CD4-positive, alpha-beta T cell (primary cell): ENCODE measurements around the gene SH3GL2. TPM values are rescaled to one million over a fixed set of nuclear protein-coding genes. Genes with fewer than 3 reads are reported as not detected.

Experiments
- ATAC-seq: fragments of 200-7000 bp; cut with Tn5 transposase; one replicate; pipeline ENCODE4 v1.10.0; 2022; ENCODE audit warnings: mild to moderate bottlenecking; ENCODE audit not compliant: poor library complexity
- CTCF ChIA-PET: fragments of 350-600 bp; sonication (Branson Sonifier 250); formaldehyde crosslinking; loops from one replicate; lab custom pipeline; 2021; ENCODE audit warnings: antibody characterized with exemption, inconsistent platforms; lab: Charles Lee
- POLR2A ChIA-PET: fragments of 350-600 bp; sonication (Branson Sonifier 250); formaldehyde crosslinking; loops from one replicate; lab custom pipeline; 2021; ENCODE audit warnings: antibody characterized with exemption, inconsistent platforms; lab: Charles Lee
- DNase-seq, 14 experiments: peaks; one replicate each; pipeline ENCODE4 v3.0.0-alpha.2; 2013 to 2020; ENCODE audit warnings: mixed read lengths in 2 of 14
- H3K27ac ChIP-seq, 2 donors: one replicate each; pipeline versions ENCODE4 v1.5.1 to v1.7.0; 2013; ENCODE audit warnings: low read length in 2 of 2, low read depth in 1 of 2, mild to moderate bottlenecking in 1 of 2
- H3K27me3 ChIP-seq, 2 experiments: 1 replicate in 1 of 2; 2 replicates in 1 of 2; pipeline versions ENCODE4 v1.6.1 to v1.7.0; 2013; ENCODE audit warnings: low read length in 2 of 2, control low read depth in 1 of 2, mild to moderate bottlenecking in 1 of 2, moderate library complexity in 1 of 2; ENCODE audit not compliant: insufficient read depth in 2 of 2, control insufficient read depth in 1 of 2
- H3K36me3 ChIP-seq: one replicate; pipeline ENCODE4 v1.6.1; 2013; ENCODE audit warnings: low read length, control low read depth; ENCODE audit not compliant: insufficient read depth
- H3K4me1 ChIP-seq: one replicate; pipeline ENCODE4 v1.6.1; 2013; ENCODE audit warnings: low read length, control low read depth; ENCODE audit not compliant: insufficient read depth
- H3K4me3 ChIP-seq: one replicate; pipeline ENCODE4 v1.5.1; 2013; ENCODE audit warnings: mild to moderate bottlenecking, low read length, moderate library complexity
- H3K9me3 ChIP-seq, 2 experiments: 1 replicate in 1 of 2; 2 replicates in 1 of 2; pipeline versions ENCODE4 v1.6.1 to v1.7.0; 2013; ENCODE audit warnings: low read length in 2 of 2, mild to moderate bottlenecking in 2 of 2, control low read depth in 1 of 2, moderate library complexity in 1 of 2; ENCODE audit not compliant: control insufficient read depth in 1 of 2, insufficient read depth in 1 of 2
- H3K27ac Mint-ChIP-seq: one replicate; pipeline ENCODE4 v1.8.0; 2020; ENCODE audit warnings: mixed read lengths
- H3K27me3 Mint-ChIP-seq: one replicate; pipeline ENCODE4 v1.8.0; 2021; ENCODE audit warnings: mixed read lengths
- H3K36me3 Mint-ChIP-seq: one replicate; pipeline ENCODE4 v1.8.0; 2021; ENCODE audit warnings: low read depth, mixed read lengths
- H3K4me1 Mint-ChIP-seq: one replicate; pipeline ENCODE4 v1.8.0; 2021; ENCODE audit warnings: low read depth, mixed read lengths
- H3K4me3 Mint-ChIP-seq: one replicate; pipeline ENCODE4 v1.8.0; 2020; ENCODE audit warnings: mild to moderate bottlenecking, mixed read lengths
- H3K9me3 Mint-ChIP-seq: one replicate; pipeline ENCODE4 v1.8.0; 2020; ENCODE audit warnings: mixed read lengths
- intact Hi-C, 2 experiments: fragments of 100-400 bp; cut with DNase I in 1 of 2; cut with micrococcal nuclease in 1 of 2; formaldehyde crosslinking; loops; one replicate each; pipeline versions ENCODE4 v1.15.1 to v1.9.0; 2023 to 2025; cut with DNase I, micrococcal nuclease
- total RNA-seq, 174 experiments: library from RNA in 2 of 174; stranded (reverse) in 2 of 174; gene quantifications; one replicate each; pipeline ENCODE4 v1.2.3 and lab custom pipeline; 2021 to 2026
- TF ChIP-seq, protein P1 (sequence below): fragments of 200-600 bp; IDR thresholded peaks from one replicate; pipeline ENCODE4 v1.8.0; 2022; ENCODE audit warnings: antibody characterized with exemption, mild to moderate bottlenecking

Gene SH3GL2
- total RNA-seq, 2 experiments from 2014 or later, result not detected

DNA sequence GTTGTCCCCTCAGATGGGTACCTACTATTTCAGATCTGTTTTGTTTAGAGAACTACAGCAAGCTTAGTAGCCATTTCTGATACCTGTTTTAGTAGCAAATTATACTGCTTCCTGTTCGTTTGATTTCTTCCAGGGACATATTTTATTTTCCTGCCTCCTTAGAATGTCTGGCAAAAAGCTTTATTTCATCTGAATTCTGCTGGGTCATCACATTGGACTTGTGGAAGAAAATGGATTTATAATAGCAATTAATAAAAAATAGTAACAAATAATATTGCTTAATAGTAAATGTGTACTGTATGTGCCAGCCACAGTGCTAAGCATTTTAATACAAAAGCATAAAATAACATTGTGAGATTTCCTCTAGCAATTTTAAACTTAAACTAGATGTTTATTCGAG lies 79.4 kb downstream of the SH3GL2 start:
- no peak for DNase-seq
- no peaks in the 10 kb centered on the region for H3K9me3 Mint-ChIP-seq
- no peak overlapping the region for H3K4me3 Mint-ChIP-seq
- no peaks in the 10 kb centered on the region for H3K36me3 ChIP-seq
- no peak overlapping the region for H3K27ac ChIP-seq
- CTCF ChIA-PET, result no interaction called here
- H3K9me3 ChIP-seq, result peaks cover 0 to 4% of the 10 kb centered on the region in 2 experiments
- H3K27me3 Mint-ChIP-seq, result no peaks in the 10 kb centered on the region
- no peak overlapping the region for H3K27ac Mint-ChIP-seq
- H3K4me1 ChIP-seq, result no peaks in the 10 kb centered on the region
- intact Hi-C loops, result loop anchor here in 1 of 2 experiments (2.0 kb wide), 1 partner anchor 15 kb away; no protein-coding TSS in a partner anchor
- TF ChIP-seq, protein P1, sequence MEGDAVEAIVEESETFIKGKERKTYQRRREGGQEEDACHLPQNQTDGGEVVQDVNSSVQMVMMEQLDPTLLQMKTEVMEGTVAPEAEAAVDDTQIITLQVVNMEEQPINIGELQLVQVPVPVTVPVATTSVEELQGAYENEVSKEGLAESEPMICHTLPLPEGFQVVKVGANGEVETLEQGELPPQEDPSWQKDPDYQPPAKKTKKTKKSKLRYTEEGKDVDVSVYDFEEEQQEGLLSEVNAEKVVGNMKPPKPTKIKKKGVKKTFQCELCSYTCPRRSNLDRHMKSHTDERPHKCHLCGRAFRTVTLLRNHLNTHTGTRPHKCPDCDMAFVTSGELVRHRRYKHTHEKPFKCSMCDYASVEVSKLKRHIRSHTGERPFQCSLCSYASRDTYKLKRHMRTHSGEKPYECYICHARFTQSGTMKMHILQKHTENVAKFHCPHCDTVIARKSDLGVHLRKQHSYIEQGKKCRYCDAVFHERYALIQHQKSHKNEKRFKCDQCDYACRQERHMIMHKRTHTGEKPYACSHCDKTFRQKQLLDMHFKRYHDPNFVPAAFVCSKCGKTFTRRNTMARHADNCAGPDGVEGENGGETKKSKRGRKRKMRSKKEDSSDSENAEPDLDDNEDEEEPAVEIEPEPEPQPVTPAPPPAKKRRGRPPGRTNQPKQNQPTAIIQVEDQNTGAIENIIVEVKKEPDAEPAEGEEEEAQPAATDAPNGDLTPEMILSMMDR, result no peak
- H3K36me3 Mint-ChIP-seq, result no peaks in the 10 kb centered on the region
- H3K27me3 ChIP-seq, result no peaks in the 10 kb centered on the region
- POLR2A ChIA-PET, result no interaction called here
- no peak for ATAC-seq
- H3K4me3 ChIP-seq, result no peak overlapping the region
- H3K4me1 Mint-ChIP-seq, result no peaks in the 10 kb centered on the region

DNA sequence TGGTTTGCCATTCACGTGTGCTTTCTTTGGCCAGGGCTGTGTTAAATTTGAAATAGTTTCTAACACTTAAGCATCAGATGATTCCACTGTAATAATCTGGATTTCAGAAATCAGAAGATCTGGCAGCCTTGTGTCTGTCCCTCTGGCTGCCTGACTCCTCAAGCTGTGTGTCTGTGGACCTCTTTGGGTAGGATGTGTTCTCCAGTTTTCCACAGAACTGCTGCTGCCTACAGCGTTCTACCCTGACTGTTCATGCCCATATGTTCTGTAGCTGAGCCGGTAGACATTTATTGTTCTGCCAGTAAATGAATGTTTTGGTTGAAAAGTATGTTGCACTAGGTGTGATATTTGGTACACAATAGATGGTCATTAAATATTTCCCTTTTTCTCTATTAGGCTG lies 81.3 kb downstream of the SH3GL2 start:
- Histone ChIP-seq H3K4me3 (no peak overlapping the region), H3K36me3 (no peaks in the 10 kb centered on the region), H3K9me3 (peaks cover 0 to 4% of the 10 kb centered on the region in 2 experiments), H3K27me3 (no peaks in the 10 kb centered on the region), H3K4me1 (no peaks in the 10 kb centered on the region), H3K27ac (no peak overlapping the region)
- TF ChIP-seq, protein P1, result no peak
- DNase-seq, result no peak
- Mint-ChIP-seq H3K27me3 (no peaks in the 10 kb centered on the region), H3K9me3 (no peaks in the 10 kb centered on the region), H3K4me1 (no peaks in the 10 kb centered on the region), H3K27ac (no peak overlapping the region), H3K36me3 (no peaks in the 10 kb centered on the region), H3K4me3 (no peak overlapping the region)
- POLR2A ChIA-PET, result no interaction called here
- CTCF ChIA-PET, result no interaction called here
- ATAC-seq, result no peak
- intact Hi-C loops, result no loop called here

DNA sequence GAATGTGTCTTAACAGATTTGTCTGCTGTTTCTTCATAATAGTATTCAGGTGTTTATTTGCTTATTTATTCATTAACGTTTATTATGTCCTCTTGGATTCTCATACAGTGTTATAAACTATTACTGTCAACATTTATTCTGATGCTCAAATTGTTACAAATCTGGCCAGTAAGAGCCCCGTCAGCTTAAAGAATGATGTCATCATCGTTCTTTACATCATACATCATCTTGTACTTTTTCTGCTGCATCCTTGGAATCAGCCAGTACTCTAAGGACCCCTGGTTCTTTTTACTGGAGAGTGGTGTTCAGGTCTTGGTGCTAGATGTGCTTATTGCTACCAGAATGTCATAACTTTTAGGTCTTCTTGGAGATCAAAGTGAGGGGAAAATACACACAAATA lies 86.6 kb downstream of the SH3GL2 start:
- Histone ChIP-seq H3K27me3 (no peaks in the 10 kb centered on the region), H3K4me3 (no peak overlapping the region), H3K9me3 (peaks cover 0 to 4% of the 10 kb centered on the region in 2 experiments), H3K27ac (no peak overlapping the region), H3K4me1 (no peaks in the 10 kb centered on the region), H3K36me3 (no peaks in the 10 kb centered on the region)
- Mint-ChIP-seq H3K4me3 (no peak overlapping the region), H3K27me3 (no peaks in the 10 kb centered on the region), H3K4me1 (no peaks in the 10 kb centered on the region), H3K36me3 (no peaks in the 10 kb centered on the region), H3K27ac (no peak overlapping the region), H3K9me3 (peaks cover 2% of the 10 kb centered on the region)
- TF ChIP-seq, protein P1, result no peak
- no peak for DNase-seq
- intact Hi-C loops, result no loop called here
- CTCF ChIA-PET, result no interaction called here
- POLR2A ChIA-PET, result no interaction called here
- no peak for ATAC-seq
